Measurements from ENCODE around the gene CYBA. TPM values are rescaled to one million over a fixed set of nuclear protein-coding genes. Genes with fewer than 3 reads are reported as not detected.

Gene CYBA
- 44.0 TPM for total RNA-seq

DNA sequence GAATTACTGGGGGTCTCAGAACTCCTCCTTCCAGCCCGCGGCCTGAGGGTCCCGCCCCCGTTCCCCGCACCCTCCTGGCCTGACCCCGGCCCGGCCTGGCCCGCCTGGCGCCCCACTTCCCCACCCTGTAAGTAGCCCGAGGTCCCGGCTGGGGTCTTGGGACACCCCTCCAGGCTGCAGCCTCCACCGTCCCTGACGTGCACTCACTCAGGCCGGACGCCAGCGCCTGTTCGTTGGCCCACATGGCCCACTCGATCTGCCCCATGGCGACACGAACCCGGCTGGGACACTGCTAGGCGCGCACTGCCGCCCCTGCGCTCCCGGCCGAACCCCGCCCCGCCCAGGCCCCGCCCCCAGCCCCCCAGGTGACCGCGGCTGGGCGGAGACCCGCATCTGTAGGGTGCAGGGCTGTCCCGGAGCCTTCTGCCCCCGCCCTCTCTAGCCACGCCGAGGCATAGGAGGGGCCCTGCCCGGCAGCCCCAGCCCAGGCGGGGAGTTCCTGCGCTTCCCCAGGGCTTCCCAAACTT lies at the start of gene CYBA:
Gene CYBA, minus strand, starts transcription at position 305 of the 527 bp plus-strand sequence. Its CDS starts 40 bp downstream, at position 265.
- peak; percentile 66 for DNase-seq

DNA sequence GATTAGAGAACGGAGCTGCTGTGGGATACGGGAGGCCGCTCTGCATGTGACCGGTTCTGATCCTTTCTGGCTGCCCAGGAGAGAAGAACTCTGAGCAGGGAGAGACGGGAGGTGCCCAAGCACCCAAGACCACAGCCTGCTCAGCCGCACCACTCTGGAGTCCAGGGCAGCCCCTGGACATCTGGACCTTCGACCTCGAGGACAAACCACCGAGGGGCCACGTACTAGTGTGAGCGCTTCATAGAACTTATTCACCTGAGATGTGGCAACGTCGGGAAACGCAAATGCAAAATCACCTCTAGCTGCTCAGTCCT lies 49.4 kb upstream of the CYBA start:
- no peak for DNase-seq

DNA sequence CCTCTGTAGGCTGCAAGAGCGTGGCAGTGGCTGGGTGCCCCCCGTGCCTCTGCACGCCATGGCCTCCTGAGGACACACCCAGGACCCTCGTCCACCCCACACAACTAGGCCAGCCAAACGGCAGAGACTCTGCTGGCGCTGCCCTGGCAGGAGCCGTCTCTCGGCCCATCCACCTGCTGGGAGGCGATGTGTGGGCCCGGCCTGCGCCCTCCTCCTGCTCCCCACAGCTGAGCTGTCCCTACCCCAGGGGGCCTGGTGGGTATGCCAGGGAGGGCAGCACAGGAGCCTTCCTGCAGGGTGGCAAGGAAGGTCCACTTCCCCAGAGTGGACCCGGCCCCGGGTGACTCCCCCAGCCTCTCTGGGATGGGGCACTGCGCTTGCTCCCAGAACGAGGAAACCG lies 48.3 kb upstream of the CYBA start:
- no peak for DNase-seq

DNA sequence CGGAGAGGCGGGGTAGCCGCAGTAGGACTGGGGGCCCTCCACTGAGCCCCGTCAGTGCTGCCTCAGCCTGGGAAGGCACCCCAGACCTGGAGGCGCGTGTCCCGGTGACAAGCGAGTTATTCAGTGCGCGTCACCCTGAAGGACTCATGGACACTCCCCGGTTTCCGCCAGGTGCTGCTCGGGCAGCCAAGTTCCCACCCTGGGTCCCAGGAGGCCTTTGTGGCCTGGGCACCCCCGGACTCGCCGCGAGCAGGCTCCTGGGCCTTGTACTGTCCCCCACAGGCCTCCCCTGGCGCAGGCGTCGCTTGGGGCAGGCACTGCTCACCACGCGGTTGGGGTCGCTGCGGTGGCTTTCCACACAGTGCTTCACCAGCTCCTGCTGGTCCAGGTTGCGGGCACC lies 47.8 kb upstream of the CYBA start:
- DNase-seq = no peak

DNA sequence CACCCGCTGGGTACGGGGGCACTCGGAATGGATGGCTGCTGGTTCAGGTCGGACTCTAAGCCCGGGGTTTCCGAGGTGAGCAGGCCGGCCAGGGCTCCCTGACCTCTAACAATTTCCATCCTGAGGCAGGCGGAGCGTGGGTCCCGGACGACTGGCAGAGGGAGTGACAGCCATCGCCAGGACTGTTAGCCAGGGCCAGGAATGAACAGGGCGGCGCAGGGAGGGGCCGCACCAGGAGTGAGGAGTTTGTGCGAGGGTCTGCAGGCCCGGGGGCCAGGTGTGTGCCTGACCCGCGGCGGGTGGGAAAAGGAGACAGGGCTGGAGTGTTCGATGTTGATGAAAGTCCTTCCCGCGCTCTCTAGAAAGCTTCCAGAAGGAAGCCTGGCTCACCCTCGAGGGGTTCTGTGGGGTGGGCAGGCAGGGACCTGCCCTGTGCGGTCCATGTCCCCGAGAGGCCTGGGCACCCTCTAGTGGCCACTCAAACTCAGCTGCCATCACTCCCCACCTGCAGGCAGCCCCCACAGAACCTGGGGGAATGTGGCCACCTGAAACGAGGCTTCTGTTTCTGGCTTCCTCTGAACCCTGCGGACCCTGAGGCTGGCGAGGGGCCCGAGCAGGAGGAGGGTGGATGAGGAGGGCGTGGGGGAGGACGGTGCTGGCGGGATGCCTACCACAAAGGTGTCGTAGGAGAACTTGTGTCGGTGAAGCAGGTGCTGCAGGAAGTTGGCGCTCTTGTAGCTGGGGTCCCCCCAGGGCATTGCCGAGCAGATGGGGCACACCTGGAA lies 47.2 kb upstream of the CYBA start:
- DNase-seq = no peak

DNA sequence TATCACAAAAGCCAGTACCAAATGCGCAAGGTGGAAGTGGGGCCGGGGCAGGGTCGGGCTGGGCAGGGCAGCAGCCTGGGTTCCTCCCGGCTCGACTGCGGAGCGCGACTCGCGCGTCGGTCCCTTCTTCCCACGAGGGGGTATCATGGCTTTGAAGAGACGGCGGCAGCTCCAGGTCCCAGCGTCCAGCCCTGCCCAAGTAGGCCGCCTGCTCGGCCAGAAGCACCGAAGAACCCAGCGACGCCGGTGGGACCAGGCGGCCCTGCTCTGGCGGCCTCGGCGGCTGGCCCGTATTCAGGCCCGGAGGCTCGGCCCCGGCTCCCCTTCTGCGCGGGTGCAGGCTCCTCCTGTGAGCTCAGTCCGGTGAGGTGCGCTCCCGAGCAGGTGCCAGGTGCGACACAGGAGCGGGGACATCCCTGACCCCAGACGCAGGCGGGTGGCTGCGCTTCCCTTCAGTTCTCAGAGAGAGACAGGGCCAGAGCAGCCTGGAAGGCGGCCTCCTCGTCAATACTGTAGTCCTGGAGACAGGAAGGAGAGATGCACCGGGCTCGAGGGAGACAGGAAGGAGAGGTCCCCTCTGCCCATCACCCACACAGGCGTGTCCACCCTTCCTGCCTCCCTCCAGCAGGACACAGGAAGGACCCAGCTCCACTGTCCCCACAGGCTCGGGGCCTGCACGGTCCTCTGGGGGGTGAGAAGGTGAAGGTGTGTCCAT lies 46.4 kb upstream of the CYBA start:
- no peak for DNase-seq

DNA sequence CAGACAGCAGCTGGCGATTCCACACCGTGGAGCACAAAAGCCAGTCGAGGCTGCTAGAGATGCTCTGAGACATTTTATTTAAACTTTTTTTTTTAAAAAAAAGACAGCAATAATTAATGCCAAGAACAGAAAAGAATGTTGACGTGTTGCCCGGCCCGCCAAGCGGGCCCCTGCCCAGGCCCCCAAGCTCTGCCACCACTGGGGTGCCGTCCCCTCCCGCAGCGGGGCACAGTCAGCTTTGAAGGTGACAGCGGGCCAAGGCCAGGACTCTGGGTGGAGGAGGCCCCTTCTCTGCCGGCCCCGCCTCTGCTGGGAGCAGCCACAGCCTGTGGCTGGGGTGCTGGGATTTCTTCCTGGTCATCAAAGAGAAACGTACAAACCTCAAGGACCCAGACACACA lies 45.6 kb upstream of the CYBA start:
- DNase-seq = no peak

DNA sequence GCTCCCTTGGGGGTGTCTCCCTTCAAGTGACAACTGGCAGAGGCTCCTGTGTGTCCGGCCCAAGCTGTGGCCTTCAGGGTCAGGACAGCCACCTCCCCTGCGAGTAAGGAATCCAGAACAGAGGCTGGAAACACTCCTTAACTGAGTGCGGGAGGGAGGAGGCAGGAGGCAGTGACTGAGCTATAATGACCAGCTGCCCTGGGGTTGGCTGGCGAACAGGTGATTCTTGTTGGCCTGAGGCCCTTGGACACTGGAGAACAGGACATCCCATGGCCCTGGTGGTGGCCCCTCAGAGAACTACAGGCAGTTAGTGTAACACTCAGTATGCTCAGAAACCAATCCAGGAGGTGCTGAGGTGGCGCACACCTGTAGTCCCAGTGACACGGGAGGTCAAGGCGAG lies 44.9 kb upstream of the CYBA start:
- DNase-seq = no peak

DNA sequence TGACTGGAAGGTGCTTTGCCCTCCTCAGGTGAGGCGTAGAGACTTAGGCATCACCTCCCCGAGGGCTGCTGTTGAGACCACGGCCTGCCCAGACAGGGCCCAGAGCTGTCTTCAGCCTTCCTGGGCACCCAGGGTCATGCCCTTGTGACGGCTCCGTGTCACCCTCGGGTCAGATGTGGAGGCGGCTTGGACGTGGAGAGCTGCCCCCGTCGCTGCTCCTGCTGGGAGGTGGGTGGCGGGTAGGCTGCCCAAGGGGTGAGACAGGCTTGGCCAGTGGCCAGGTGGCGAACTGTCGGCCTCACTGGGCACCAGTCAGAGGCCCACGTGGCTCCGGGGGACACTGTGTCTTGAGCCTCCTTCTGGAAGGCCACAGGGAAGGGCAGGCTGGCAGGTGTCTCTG lies 44.4 kb upstream of the CYBA start:
- no peak for DNase-seq

DNA sequence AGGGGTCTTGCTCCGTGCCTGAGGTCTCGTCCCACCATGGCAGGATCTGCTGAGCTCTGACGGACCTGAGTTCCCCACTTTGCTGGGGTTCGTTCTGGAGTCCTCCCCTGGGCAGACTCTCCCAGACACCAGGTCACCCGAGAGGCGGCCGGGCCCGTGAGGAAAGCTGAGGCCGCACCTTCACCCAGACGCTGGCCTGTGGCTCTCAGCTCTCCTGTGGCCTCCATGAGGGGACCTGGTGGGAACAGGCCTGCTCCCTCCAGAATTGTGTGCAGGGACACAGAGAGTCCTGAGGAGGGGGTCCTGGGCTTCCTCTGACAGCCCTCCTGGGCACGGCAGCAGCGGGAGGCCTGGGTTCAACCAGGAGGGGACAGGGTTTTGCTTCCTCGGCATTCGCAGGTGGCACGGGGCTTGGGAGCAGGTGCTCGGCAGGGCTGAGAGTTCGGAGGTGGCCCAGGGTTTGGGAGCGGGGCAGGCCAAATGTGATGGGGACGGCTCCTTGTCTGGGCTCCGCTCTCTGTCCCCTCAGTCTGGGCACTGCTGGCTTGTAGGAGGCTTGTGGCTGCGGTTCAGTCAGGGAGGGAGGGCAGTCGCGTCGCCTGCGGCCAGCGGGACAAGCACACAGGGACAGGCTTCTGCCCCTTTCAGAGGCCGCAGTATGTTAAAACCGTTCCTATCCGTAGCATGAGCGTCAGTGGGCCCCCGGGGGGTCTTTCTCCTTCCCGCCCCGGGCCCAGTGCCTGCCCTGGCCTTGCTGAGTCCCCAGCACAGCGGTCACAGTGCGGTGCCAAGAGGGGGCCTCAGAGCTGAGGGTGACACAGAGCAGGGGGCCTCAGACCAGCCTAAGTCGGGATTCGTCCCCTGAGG lies 43.6 kb upstream of the CYBA start:
- no peak for DNase-seq

DNA sequence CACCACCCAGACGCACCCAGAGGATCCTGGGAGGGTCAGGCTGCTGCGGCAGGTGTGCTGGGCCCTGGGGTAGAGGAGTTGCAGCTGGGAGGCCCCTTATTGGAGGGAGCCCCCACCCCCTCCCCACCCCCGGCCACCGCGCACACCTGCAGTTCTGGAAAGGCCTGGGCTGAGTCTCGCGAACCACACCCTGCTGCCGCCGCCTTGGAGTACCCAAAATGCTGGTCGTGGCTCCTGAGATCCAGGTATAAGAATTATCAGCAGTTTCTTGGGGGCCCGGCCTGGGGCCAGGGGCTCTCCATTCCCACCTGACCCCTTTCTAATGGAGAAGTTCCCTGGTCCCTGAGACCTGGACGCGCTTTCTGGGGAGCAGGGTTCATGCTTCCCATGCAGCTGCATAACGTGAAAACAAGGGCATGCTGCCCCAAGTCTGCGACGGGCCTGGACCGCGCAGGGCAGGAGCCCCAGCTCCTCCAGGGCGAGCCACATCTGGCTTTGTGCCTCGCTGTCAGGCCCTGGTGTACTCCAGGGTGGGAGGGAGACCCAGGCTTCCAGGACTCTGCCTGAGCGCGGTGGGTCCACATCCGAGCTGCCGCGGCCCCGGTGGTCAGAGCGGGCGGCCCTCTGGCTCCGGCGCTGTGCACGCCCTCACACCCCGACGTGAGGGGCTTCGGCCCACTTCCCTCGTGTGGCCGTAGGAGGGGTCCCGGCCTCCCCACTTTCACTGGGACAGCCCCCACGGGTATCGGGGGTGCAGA lies 42.7 kb upstream of the CYBA start:
- no peak for DNase-seq

DNA sequence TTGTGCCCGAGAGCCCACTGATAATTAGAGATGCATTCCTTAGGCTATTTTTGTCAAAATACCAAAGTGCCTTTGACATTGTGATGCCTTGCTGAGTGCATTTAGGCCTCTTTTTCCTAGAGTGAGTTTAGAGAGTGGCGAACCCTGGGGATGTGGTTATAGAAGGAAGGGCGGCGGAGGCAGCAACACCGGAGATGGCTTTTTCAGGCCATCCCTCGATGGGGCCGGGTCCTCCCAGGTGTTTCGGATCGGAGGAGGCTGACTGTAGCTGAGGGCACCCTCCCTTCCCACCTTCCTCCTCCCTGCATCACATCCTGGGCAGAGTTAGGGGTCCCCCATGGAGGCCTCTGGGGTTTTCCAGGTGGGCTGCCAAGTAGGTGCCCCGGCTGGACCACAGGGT lies 42.0 kb upstream of the CYBA start:
- DNase-seq = no peak

DNA sequence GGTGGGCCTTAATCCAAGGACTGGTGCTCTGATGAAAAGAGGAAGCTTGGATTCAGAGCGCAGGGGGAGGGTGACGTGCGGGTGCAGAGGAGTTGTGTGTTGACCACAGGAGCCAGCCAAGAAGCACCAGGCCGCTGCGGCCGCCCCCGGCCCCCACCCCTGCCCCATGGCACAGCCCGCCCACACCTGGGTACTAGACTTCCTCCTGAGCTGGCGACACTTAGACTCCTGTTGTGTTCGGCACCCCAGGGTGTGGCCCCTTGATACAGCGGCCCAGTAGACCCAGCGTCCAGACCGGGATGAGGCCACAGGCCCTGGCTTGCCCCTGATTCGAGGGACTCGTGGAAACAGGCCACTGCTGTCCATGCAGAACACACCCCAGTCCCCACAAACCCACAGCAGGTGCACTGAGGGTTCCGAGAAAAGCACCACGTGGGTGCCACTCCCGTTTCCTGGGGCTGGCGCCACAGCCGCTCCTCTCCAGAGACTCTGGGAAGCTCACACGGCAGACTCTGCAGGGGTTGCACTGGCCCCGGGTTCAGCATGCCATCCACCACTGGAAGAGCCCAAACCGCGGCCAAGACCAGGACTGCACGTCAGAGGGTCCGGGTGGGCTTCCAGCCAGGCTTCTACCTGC lies 41.2 kb upstream of the CYBA start:
- no peak for DNase-seq

DNA sequence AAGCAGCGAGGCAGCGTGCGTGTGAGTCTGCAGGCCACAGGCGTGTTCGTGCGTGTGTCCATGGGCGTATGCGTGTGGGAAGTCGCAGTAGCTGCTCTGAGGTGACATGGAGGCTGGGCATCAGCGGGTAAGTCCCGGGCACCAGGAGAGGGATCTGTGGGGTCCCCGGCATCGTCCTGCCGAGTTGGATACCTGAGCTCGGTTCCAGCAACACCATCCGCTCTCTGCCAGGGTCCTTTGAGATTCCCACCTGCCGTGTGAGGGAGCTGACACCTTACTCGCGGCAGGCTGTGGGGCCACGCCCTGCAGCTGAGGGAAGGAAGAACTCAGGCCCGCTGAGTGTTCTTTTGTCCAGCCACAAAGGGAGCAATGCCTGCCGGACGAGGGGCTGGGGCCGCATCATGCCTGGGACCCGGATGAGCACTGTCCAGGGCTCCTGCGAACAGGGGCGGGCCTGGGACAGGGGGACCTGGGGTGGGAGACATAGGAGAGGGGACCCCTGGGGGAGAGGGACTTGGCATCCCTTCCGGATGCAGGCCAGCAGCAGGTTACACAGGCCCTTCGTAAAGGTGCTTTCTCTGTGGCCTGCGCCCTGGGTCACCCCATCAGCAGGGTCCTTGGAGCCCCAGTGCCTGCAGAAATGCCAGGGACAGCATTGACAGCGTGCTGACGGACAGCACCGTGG lies 40.4 kb upstream of the CYBA start:
- no peak for DNase-seq

DNA sequence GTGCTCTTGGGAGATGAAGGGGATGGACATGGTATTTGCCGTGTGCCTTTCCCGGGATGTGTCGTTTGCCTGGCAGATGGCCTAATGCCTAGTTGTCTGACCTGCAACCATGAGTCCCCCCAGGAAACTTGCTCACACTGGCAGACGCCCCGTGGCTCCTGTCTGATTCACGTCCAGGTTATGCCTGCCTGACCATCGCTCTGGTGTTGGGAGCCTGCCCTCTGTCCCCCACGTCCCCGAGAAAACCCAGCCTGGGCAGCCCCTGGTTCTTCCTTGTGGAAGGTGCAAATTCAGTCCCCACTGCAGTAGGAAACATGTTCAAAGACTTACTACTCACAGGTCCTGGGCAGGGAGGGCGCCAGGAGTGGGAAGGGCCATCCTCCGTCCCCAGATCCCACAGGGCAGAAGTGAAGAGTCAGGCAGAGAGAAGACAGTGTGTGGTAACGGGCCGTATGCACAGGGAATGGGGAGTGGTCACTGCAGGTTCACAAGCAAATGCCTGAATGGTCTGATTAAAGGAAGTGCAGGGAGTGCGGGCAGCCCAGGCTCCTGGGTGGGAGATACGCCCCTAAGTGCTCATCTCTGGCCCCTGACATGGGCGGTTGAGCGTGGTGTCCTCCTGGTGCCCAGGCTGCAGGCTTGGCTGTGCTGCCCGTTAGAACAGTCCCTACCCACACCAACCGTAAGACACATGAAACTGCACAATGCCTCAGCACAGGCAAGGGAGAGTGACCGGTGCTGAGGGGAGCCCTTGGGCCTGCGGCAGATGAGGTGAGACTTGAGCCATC lies 39.7 kb upstream of the CYBA start:
- no peak for DNase-seq

DNA sequence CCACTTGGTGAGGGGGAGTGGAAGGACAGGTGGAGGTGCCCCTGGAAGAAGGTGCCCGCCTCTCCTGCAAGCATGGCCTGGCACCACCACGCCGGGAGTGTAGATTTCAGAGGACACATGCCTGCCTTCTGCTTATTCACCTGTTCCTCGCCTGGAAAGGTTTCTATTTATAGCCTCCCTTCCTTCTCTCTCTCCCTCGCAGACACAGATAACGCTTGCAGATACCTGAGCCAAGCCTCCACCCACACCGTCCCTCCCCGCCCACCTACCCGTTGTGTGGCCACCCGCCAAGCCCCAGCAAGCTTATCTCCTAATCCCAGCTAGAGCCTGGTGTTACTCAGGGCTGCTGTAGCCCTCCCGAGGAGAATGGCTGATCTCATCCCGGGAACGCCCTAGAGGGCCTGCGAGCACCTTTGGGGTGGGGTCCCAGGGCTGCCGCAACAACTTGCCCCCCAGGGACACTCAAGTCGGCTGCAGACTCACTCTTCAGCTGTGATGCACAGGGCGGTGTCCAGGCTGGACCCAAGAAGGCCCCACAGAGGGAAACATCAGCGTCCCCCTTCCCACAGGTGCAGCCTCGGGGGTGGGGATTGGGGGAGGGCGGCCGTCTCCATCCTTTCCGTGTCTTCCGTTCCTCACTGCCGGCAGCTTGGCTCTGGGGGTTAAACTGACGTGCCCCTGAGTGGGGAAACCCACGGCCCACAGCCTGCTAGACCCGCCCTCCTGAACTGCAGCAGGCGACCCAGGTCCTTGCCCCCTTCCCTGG lies 37.3 kb upstream of the CYBA start:
- peak; percentile 49 for DNase-seq

DNA sequence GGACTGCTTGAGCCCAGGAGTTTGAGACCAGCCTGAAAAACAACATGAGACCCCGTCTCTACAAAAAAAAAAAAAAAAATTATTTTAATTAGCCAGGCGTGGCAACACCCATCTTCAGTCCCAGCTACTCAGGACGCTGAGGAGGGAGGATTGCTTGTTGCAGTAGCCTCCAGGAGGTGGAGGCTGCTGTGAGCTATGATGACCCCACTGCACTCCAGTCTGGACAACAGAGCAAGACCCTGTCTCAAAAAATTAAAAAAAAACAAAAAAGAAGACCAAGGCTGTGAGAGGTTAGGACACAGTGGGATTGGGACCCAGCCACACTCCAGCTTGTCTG lies 36.8 kb upstream of the CYBA start:
- DNase-seq = no peak

DNA sequence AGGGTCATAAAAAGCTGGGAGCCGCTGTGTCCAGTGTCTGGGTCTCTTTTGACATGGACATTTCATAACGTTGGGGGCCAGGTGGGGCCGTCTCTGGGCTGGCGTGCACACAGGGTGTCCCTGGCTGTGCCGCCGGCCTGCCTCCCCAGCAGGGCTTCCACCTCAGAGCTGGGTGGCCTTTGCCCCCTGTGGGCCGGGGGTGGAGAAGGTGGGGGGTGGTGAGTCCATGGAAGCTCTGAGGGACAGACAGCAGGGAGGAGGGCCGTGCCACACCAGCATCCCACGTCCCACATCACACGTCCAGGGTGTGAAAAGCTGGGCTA lies 36.4 kb upstream of the CYBA start:
- DNase-seq = no peak

DNA sequence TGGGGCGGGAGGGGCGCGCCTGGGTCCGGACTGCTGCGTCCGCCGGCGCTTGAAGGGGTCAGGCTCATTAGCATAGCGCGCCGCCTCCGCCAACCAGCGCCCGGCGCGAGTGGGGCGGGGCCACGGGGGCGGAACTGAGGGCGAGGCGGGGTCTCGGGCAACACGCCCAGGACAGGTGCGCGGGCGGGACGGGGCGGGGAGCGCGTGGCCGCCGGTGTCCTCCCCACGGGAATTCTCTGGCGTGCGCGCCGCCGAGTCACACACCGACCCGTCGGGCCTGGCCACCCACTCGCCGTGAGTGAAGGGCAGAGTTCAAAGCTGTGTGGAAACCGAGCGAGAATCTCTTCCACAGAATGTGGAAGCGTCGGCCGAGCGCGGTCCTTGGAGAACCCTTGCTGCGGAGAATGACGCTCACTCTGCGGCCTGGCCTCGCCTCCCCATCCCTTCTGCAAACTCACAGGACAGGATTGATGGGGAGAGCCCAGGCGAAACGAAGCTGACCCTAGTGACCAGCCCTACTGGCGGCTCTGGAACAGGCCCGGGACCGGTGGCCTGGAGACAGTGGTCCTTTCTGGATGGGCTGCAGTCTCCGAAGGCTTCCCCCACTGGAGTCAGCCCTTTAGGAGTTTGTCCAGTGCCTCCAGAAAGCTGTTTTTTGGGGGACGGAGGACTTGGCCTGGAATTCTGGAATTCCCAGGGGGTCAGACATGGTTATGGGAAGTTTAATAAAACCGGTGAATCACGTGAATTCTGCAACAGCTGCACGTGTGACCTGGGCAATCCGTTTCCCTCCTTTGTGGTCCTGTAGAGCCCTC lies 35.8 kb upstream of the CYBA start, which contains the start of gene SNAI3:
Gene SNAI3, minus strand, starts transcription at position 69 of the 815 bp plus-strand sequence. CDS start 101 bp downstream, outside the sequence.
- DNase-seq = peak; percentile 86

Measured in tongue (tissue), 2 donors.